Epithelial cell of esophagus (primary cell): Measurements from ENCODE around the gene CHIT1.

Source experiments
- DNase-seq: peaks from one replicate; pipeline ENCODE4 v3.0.0; 2010; ENCODE audit warnings: low read depth
- H3K4me3 ChIP-seq: 2 replicates; pipeline ENCODE4 v1.5.1; 2011; ENCODE audit warnings: mild to moderate bottlenecking, low read length, control low read depth
- TF ChIP-seq, protein P1 (sequence below): IDR thresholded peaks from 2 replicates; pipeline ENCODE4 v1.5.1; 2011; ENCODE audit warnings: low read depth, mild to moderate bottlenecking, low read length, control low read depth, inconsistent platforms; ENCODE audit not compliant: insufficient read depth; ENCODE audit errors: missing control alignments

Gene CHIT1

DNA sequence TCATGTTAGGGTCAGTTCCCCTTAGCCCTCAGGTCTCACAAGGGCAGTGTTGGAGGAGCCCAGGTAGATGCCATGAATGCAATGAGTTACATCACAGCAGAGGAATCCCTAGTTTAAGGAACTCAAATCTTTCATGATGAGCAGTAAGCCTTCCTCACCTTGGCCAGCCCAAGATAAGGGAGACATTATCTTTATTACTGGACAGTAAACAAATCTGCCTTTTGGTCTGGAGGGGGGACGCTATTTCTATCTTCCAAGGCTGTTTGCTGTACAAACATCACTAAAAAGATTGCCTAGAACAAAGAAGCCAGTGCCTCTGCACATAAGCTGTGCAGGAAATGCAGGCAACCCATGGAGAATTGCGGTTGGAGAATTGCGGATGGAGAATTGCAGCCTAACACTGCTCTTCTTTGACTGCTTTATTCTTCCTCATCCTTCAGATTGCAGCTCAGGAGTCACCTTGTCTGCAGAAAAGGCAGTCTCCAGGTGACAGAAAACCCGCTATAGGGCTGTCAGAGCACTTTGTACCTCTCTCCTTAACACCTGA lies 40.7 kb downstream of the CHIT1 start:
- TF ChIP-seq, protein P1, sequence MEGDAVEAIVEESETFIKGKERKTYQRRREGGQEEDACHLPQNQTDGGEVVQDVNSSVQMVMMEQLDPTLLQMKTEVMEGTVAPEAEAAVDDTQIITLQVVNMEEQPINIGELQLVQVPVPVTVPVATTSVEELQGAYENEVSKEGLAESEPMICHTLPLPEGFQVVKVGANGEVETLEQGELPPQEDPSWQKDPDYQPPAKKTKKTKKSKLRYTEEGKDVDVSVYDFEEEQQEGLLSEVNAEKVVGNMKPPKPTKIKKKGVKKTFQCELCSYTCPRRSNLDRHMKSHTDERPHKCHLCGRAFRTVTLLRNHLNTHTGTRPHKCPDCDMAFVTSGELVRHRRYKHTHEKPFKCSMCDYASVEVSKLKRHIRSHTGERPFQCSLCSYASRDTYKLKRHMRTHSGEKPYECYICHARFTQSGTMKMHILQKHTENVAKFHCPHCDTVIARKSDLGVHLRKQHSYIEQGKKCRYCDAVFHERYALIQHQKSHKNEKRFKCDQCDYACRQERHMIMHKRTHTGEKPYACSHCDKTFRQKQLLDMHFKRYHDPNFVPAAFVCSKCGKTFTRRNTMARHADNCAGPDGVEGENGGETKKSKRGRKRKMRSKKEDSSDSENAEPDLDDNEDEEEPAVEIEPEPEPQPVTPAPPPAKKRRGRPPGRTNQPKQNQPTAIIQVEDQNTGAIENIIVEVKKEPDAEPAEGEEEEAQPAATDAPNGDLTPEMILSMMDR = no peak
- no peak for DNase-seq
- H3K4me3 ChIP-seq = no peak overlapping the region

DNA sequence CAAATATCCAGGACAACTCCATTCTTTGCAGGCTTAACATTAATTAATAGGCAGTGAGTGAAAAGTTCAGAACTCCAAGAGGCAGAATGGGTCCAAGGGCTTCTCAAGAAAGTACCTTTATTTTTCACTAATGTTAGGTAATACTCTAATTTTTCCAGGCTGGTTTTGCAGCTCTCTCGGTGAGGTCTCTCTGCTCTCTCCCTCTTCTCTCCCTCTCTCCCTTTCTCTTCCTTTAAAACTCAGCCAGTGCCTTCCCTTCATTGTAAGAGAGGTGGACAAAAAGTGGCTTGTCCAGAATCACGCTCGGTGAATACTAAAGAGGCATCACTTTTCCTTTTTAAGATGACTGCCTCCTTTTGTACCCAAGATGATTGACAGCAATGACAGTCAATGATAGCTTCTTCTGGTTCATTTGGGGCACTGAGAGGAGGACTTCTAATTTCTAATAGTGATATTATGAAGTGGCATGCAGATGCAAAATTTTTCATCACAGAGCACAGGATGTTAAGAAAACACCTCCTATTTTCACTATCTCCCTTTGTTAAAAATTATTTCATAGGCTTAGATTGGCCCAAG lies 41.7 kb downstream of the CHIT1 start:
- TF ChIP-seq, protein P1 = no peak
- H3K4me3 ChIP-seq = no peak overlapping the region
- DNase-seq = no peak

- DNase-seq = no peak
- H3K4me3 ChIP-seq = no peak overlapping the region
- TF ChIP-seq, protein P1 = no peak
These were observed 42.2 kb downstream of the CHIT1 start for GRCh38 chr1:203187304-203187685.

DNA sequence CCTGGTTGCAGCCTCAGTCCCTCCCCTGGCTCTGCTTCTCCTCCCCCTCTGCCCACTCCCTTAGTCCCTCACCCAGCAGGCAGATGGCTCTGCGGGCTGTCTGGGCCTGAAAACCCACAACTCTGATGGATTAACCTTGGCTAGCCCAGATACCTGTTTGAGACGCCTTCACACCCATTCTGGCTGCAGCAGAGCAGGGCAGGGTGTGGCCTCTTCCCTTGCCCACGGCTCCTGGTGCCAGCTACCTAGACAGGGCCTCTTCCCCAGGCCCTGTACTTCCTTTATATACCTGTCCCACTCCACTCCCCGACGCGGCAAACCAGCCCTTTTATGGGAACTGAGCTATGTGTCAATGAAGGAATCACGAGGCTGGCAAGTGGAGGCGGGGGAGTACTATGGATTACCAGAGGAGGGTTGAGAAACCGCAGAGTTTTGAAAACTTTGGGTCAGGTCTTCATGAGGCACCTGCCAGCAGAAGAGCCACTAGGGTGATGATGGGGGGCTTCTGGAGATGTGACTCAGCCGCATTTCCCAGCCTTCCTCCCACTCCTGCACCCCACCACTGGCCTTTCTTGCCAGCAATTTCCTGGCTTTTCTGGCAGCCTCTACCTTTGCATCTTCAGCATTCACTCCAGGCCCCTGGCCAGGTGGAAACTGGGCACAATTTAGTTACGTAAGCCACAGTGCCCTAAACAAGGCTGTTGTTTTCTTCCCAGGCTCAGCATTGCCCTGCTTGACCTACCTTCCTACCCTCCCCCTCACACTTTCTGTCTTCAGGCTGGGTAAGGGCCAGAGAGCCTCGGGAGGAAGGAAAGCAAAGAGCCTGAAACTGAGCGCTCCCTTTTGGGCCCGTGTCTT lies 42.8 kb downstream of the CHIT1 start, which contains the start of gene CHI3L1:
CHI3L1 (minus strand) TSS at position 259 of the 858 bp plus-strand sequence; CDS start at position 178, 81 bp downstream.
- H3K4me3 ChIP-seq = no peak within 1 kb of the TSS
- DNase-seq = peak; percentile 49
- TF ChIP-seq, protein P1 = no peak

GRCh38 chr1:203186091-203186445 lies 43.4 kb downstream of the CHIT1 start:
- no peak for DNase-seq
- no peak overlapping the region for H3K4me3 ChIP-seq
- TF ChIP-seq, protein P1 = no peak

DNA sequence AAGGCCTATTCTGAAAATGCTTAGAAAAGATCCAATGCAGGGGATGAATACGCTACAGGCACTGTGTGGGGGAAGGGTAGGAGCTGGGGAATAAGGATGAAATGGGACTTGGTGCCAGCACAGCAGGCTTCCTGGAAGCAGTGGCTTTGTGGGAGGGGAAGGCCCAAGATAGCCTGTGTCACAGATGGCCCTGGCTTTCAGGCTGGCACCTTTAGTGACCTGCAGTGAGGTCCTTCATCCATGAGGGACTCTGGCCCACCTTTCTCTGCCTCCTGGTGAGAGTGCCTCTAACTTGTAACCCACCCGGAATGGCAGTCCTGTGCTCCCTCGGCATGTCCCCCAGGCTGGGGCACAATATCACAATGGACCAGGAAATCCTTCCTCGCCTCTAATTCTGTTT lies 43.9 kb downstream of the CHIT1 start:
- H3K4me3 ChIP-seq = no peak overlapping the region
- TF ChIP-seq, protein P1 = no peak
- DNase-seq = no peak
